Measurements from ENCODE around the gene TENM4.
"Not testable (repeated sequence)": the region's sequence is repeated elsewhere in the genome, so short reads cannot be mapped to it uniquely, and the experiment has no call there.

- not testable (repeated sequence) for TF ChIP-seq CTCF (IDR thresholded peaks at IDR 0.05); POLR2AphosphoS5 (IDR thresholded peaks at IDR 0.05; ENCODE audit: low read depth, low read length); REST (IDR thresholded peaks at IDR 0.05; ENCODE audit: insufficient read depth in 1 of 2, low read depth in 2 of 2, low read length in 1 of 2)
Observed at GRCh38 chr11:79191716-79192115, 249.1 kb downstream of the TENM4 start.
